T-helper 2 cell treated with Interferon-gamma antibody and Interleukin-4, amounts not matched to agents 100 ng/mL and 5 ng/mL, for 36 hours (primary cell): ENCODE results near the gene MRLN. TPM values are rescaled to one million over a fixed set of nuclear protein-coding genes. Genes with fewer than 3 reads are reported as not detected.

Experiments used
- intact Hi-C: fragments of 100-400 bp; cut with micrococcal nuclease; formaldehyde crosslinking; loops from one replicate; pipeline ENCODE4 v1.15.1; 2023
- total RNA-seq: library from RNA; stranded (reverse); gene quantifications from 2 replicates; pipeline ENCODE4 v1.2.3, GENCODE V29; 2022

The MRLN gene
- total RNA-seq, 1 donor from 2014 or later = not detected

DNA sequence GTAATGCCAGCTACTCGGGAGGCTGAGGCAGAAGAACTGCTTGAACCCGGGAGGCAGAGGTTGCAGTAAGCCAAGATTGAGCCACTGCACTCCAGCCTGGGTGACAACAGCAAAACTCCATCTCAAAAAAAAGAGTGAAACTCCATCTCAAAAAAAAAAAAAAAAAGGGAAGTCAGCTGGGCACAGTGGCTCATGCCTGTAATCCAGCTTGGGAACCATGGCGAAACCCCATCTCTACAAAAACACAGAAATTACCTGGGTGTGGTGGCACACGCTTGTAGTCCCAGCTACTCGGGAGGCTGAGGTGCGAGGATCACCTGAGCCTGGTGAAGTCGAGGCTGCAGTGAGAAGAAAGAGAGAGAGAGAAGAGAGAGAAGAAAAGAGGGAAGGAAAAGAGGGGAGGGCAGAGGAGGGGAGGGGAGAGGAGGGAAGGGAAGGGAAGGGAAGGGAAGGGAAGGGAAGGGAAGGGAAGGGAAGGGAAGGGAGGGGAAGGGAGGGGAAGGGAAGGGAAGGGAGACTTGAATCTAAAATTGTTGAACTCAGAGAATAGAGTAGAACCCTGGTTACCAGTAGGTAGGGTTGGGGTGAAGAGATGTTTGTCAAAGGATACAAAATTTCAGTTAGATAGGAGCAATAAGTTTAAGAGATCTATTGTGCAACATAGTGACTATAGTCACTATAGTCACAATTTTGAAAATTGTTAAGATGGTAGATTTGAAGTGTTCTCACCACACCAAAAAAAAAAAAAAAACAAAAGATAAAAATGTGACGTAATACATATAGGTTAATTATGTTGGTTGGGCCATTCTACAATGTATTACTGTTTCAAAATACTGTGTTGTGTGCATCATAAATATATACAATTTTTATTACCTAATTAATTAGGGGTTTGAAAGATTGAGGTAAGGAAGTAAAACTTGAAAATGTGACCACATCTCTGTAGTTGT is 46.1 kb downstream of the MRLN start:
- intact Hi-C loops = no loop called here

DNA sequence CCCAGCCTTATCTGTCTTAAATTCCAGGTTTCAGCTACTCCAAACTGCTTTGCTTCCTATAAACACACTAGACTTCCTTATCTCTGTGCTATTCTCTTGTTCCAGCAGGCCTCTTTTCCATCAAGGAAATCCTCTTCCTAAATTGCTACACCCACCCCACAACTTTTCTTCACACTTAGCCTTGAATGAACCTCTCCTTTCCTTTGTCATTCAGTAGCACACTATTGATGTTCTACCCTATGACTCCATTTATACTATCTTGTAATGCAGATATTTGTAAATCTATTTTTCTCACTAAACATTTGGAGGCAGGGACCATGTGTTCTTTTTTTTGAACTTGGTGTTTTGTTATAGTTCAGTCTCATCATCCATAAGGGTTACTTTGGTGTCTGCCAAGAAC is 47.3 kb downstream of the MRLN start:
- intact Hi-C loops = no loop called here

DNA sequence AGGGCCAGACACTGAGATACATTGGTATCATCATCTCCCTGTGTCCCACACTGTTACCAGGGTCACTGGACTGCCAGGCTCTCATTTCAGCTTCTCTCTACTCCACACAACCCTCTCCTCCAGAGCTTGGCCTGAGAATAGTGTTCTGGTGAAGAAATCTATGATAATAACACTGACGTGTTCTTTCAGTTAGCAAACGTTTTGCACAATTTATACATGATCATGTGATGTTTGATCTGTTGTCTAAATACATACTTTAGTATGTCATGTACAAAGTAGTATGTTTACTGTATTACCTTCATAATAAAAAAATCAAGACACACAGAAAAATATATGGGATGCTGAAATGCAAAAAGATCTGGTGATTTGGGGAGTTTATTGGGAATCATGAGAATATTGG is 48.6 kb downstream of the MRLN start:
- intact Hi-C loops = no loop called here

DNA sequence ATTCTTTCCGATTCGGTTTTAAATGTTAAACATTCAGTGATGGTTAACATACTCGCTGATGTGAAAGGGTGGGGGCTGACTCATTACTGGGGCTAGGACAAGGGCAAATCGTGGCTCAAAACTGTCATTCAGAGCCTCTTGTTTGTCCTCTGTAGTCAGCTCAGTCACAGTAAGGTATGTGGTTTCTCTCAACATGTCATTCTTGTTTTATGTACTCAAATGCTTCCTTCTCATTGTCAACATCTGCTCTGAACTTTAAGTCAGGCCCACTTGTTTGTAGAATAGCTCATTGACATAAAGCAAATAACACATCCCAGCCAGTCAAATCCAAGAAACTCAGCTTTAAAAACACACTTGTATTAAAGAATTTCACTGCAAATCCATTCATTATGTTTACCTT is 50.9 kb downstream of the MRLN start:
- intact Hi-C loops = no loop called here

DNA sequence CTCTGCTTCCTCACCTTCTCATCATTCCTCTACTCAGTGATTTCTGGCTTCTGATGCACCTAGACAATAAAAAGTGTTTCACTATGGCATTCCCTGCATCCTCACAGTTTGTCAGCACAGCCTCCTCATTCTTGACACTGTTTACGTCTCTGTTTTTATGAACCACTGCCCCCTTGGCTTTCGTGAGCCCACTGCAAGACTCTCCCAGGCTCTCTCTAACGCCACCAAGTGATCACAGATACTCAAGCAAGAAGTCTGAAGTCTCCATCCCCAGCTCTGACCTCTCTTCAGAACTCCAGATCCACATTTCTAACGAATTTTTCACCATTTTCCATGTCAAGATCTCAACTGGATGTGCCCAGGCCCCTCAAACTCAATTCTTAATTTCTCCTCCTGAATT is 52.5 kb downstream of the MRLN start:
- intact Hi-C loops = no loop called here

DNA sequence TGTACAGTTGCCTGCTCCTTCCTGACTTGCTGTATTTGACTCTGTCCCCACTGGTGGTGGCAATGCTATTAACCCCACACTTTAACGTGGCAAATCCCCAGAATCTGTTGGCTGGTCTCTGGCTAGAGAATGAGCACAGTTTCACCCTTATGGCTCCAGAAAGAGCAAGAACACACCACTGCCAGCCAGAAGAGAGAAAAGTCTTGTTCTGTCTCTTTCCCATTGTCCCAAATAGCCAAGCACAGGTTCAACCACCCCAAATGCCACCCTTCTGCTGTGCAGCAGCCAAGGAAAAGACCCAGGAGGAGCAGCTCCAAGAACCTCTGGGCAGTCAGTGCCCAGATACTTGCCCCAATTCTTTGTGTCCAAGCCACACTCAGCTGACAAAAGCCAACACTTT is 54.9 kb downstream of the MRLN start:
- intact Hi-C loops = no loop called here

DNA sequence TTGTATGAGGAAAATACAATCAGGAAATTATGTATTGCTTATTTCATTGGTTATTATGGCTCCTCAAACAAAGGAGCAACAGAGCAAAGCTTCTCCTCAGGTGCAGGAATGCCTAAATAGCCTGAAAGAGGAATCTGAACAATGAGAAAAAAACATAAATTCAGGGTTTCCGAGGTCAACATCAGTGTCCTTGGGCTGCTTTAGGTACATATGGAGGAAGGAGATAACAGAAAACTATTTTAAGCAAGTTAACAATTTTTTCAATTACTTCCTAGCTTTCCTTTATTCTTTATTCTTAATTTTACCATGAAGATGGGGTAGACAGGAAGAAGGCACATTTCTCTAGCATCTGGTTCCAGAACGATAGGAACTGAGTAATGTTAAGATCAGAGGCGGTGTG is 57.6 kb downstream of the MRLN start:
- intact Hi-C loops = no loop called here

DNA sequence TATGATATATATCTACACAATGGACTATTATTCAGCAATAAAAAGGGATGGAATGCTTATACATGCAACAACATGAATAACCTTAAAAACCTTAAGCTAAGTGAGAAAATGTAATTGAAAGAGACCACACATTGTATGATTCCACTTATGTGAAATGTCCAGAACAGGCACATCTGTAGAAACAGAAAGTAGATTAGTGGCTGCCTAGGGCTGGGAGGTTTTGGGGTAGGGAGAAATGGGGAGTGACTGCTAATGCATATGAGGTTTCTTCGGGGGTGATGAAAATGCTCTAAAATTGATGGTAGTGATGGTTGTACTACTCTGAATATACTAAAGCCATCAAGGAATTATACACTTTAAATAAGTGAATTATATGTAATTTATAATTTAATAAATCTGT is 58.3 kb downstream of the MRLN start:
- intact Hi-C loops = no loop called here

DNA sequence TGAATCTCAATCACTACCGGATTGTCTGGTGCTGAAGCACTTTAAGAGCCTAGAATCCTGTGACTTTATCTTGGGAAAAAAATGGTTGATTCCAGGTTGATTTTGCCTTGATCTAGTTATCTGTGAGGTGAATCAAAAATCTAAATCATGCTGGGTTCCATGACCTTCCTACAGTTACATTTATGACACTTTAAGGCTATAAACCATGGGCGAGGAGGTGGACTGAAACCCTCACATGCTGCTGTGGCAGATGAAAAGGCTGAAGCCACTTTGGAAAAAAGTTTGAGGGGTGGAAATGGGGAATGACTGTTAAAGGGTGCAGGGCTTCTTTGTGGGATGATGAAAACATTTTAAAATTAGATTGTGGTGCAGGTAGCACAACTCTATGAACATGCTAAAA is 61.1 kb downstream of the MRLN start:
- intact Hi-C loops = no loop called here

DNA sequence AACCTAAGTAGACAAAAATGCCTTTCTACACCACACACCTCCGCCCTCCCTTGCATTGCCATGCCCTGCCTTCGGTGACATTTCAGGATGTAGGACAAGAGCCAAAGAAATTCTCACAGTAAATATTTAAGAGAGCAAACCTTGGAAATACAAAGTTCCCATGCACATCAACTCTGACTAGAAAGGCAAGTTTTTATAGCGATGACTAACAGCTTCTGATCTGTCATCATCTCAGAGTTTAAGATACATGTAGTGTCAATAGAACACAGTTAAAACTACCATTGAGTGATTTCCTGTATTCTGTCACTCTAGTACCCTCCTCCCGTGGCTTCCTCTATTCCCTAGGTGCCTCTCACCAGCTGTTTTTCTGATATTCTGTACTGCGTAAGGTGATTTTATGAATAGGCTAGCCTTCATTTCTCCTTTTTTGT is 64.3 kb downstream of the MRLN start:
- intact Hi-C loops = no loop called here

DNA sequence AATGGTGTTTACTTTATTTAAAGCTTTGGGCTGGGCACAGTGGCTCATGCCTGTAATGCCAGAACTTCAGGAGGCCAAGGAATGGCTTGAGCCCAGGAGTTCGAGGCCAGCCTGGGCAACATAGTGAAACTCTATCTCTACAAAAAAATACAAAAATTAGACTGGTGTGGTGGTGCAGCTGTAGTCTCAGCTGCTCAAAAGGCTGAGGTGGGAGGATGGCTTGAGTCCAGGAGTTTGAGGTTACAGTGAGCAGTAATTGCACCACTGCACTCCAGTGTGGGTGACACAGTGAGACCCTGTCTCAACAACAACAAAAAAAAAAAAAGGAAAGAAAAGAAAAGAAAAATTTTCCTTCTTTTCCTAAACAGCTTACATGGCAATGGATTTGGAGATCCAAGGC is 65.6 kb downstream of the MRLN start:
- intact Hi-C loops = no loop called here

Other genes starting within 250 kb of the MRLN start
- 0.50 and 0.68 TPM in 2 replicates for gene SLC16A9, start 43.6 kb downstream of the MRLN start, total RNA-seq
- gene CCDC6, start 153.1 kb upstream of the MRLN start, total RNA-seq = 22.8 and 24.2 TPM in 2 replicates